Measurements from ENCODE around the gene GOLT1A.

Gene GOLT1A

DNA sequence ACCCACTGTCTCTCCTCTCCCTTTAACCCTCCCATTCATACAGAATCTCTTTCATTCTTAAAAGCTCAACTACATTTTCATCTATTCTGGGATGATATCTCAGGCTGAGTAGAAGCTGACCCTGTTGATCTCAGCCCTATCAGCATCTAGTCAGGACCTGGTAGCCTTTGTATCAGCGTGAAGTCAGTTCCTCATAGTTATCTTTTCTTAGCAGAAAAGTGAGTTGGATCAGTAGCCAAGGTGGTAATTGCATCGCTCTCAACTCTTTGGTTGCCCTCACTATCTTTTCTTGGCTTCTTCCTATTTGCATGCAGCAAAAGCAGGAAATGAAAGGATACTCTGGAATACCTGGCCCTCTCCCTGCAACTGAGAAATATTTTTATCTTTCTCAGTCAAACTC lies 13.6 kb upstream of the GOLT1A start:
- DNase-seq (ENCODE audit: extremely low spot score) = no peak
- CTCF ChIA-PET = interaction anchor here (0.6 kb wide), 1 partner anchor 57 kb away, joined by 3 read pairs; no protein-coding TSS in a partner anchor
- TF ChIP-seq, protein P1, sequence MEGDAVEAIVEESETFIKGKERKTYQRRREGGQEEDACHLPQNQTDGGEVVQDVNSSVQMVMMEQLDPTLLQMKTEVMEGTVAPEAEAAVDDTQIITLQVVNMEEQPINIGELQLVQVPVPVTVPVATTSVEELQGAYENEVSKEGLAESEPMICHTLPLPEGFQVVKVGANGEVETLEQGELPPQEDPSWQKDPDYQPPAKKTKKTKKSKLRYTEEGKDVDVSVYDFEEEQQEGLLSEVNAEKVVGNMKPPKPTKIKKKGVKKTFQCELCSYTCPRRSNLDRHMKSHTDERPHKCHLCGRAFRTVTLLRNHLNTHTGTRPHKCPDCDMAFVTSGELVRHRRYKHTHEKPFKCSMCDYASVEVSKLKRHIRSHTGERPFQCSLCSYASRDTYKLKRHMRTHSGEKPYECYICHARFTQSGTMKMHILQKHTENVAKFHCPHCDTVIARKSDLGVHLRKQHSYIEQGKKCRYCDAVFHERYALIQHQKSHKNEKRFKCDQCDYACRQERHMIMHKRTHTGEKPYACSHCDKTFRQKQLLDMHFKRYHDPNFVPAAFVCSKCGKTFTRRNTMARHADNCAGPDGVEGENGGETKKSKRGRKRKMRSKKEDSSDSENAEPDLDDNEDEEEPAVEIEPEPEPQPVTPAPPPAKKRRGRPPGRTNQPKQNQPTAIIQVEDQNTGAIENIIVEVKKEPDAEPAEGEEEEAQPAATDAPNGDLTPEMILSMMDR (IDR thresholded peaks at IDR 0.05; ENCODE audit: control extremely low read depth, extremely low read depth, low read depth, missing control alignments) = no peak
- POLR2A ChIA-PET = no interaction called here

DNA sequence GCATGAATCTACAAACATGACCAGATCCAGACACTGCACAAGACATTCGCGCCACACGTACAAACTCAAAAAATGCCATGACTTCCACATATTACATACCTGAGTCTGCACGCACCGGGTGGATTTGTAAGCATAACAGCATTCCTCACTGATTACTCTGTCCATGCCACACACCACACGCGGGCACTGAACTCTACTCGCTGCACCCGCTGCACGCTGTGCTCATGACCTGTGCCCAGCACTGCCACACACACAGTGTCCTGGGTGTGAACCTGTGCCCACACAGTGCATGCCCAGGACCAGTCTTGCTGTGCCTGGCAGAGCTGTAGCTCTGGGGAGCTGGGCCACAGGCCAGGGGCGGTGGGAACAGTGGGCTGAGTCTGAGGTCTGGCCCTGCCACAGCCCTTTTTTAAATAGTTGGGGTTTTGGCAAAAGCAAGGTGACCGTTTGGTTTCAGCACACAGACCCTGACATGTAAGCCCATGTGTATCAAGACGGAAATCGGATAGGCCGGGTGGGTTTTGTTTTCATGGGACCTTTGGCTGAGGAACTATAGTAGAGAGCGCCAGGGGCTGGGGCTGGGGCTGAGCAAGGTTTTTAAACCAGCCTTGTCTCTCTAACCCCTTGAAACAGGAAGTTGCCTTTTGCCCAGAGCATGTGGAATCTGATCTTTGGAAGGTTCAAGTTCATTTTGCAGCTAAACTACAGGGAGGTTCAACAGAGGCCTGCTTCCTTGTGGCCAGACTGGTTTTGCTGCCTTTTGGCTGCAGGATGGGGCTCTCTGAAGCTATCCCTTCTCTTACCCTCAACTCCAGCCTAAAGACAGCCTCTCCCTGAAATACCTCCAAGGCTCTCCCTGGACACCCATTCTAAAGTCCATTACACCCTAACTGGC lies 12.3 kb upstream of the GOLT1A start:
- TF ChIP-seq, protein P1 (IDR thresholded peaks at IDR 0.05; ENCODE audit: control extremely low read depth, extremely low read depth, low read depth, missing control alignments) = no peak
- CTCF ChIA-PET = interaction anchor here (0.9 kb wide), 1 partner anchor 19 kb away, joined by 5 read pairs; no protein-coding TSS in a partner anchor
- no peak for DNase-seq (ENCODE audit: extremely low spot score)
- POLR2A ChIA-PET = interaction anchor here (0.6 kb wide), 1 partner anchor 172 kb away, joined by 3 read pairs; no protein-coding TSS in a partner anchor

DNA sequence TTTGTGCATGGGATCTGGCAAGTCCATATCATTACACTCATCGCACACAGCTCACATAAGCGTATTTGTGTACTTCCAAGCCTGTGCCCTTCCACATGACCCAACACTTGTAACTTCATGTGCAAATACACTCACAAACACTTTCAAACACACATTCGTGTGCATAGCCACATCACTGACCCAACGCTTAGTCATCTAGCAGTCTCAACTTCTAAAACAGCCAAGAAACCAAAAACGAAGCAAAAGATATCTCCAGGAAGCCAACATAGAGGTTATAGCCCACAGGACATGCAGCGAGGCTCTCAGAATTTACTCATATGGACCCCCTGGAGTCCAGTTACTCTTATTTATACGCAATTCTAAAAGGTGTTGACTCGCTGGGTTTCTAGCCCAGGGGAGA lies 10.9 kb upstream of the GOLT1A start:
- ChIA-PET CTCF (no interaction called here), POLR2A (no interaction called here)
- DNase-seq (ENCODE audit: extremely low spot score) = no peak
- TF ChIP-seq, protein P1 (IDR thresholded peaks at IDR 0.05; ENCODE audit: control extremely low read depth, extremely low read depth, low read depth, missing control alignments) = no peak

DNA sequence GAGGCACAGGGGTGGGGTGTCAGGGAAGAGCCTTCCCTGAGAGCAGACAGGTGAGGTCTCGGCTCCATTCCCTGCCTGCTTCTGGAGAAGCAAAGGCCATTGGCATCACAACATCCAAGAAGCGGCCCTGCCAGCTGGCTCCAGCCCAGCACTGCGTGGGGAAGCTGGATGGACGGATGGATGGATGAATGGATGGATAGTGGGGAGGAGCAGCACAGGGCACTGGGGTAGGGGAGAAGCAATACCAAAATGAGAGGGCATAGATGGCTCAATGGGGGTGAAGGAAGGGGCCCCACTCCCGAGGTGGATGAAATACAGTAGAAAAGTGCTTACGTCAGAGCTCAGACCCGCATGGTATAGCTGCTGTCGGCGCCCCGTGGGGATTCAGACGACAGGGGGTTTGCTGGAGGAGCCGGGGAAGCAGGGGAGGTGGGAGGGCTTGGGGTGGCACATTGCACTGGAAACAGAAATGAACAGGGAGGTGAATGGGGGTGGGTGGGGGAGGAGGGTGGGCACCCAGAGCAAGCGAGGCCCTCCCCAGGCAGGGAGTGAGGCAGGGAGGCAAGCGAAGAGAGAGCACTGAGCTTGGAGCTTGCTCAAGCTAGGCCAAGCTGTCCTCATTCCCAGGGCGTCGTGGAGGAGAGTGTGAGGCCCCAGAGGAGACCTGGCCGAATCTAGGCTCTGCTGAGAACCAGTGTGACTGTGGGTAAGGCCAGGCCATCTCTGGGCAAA lies 9.5 kb upstream of the GOLT1A start:
- DNase-seq (ENCODE audit: extremely low spot score) = no peak
- CTCF ChIA-PET = interaction anchor here (1.1 to 1.8 kb wide), 2 partner anchors 16 to 61 kb away, joined by 3 to 8 read pairs; no protein-coding TSS in a partner anchor
- TF ChIP-seq, protein P1 (IDR thresholded peaks at IDR 0.05; ENCODE audit: control extremely low read depth, extremely low read depth, low read depth, missing control alignments) = no peak
- POLR2A ChIA-PET = no interaction called here

DNA sequence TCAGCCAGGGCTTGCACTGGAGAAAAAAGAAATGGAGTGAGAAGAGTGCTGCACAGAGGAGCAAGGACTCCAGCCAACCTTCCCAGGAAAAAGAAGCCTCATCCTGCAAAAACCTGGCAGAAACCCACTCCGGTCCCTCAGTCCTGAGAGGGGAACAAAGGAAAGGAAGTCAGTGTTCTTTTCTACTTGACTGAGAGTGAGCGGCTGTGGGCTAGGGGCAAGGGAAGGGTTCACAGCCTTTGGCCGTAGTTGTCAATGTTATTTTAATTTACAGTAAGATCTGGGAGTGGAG lies 8.9 kb upstream of the GOLT1A start:
- TF ChIP-seq, protein P1 (IDR thresholded peaks at IDR 0.05; ENCODE audit: control extremely low read depth, extremely low read depth, low read depth, missing control alignments) = no peak
- no peak for DNase-seq (ENCODE audit: extremely low spot score)
- CTCF ChIA-PET = interaction anchor here (1.1 to 1.8 kb wide), 2 partner anchors 16 to 60 kb away, joined by 3 to 8 read pairs; no protein-coding TSS in a partner anchor
- POLR2A ChIA-PET = no interaction called here

DNA sequence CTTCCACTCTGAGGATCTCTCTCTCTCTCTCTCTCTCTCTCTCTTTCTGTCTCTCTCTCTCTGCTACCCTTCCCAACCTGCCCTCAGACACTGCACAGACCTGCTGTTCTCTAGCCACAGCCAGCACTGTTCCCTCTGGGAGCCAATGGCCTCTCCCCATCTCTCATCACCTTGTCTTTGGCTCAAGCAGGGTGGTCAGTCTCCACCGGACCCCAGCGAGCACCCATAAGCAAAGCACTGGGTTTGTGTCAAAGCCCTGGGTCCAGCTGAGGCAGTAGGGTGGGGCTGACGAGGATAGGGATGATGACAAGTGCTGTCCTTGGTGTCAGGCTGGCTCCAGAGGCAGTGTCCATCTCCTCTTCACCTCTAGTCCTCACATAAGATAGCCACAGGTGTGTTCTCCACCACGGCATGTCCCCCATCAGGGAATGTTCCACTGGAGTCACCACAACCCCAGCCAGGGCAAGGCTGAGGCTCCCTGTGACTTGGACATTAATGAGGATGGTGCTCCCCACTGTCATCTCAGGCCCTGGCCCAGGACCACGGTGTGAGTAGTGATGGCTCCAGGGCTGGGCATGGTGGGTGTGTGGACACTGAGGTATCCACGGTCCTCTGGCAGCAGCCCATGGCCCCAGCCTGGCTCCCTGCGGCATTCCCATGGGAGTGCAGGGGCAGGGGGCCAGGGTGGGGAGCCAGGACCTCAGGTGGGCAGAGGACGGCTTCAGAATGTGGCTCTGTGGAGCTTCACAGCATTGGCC lies 8.4 kb upstream of the GOLT1A start:
- TF ChIP-seq, protein P1 (IDR thresholded peaks at IDR 0.05; ENCODE audit: control extremely low read depth, extremely low read depth, low read depth, missing control alignments) = no peak
- CTCF ChIA-PET = interaction anchor here (1.1 to 1.8 kb wide), 2 partner anchors 15 to 60 kb away, joined by 3 to 8 read pairs; no protein-coding TSS in a partner anchor
- DNase-seq (ENCODE audit: extremely low spot score) = no peak
- POLR2A ChIA-PET = no interaction called here
